Sigmoid colon (tissue), 4 donors: ENCODE results near the gene JAZF1.

ENCODE experiments used
- EP300 ChIP-seq, 4 donors: sonication (generic); formaldehyde crosslinking; IDR thresholded peaks; one replicate each; pipeline ENCODE4 v1.6.1; 2017; ENCODE audit warnings: antibody characterized with exemption in 4 of 4
- POLR2A ChIP-seq, 2 donors: fragments of 450-650 bp; IDR thresholded peaks; one replicate each; pipeline ENCODE4 v1.6.1; 2016; ENCODE audit warnings: antibody characterized with exemption in 2 of 2, mild to moderate bottlenecking in 2 of 2, moderate library complexity in 2 of 2
- TF ChIP-seq, protein P1 (sequence below), 4 experiments: fragments of 450-650 bp in 3 of 4; fragments of 200-600 bp in 1 of 4; IDR thresholded peaks; one replicate each; pipeline ENCODE4 v1.5.1; 2016 to 2019; ENCODE audit warnings: antibody characterized with exemption in 4 of 4, mild to moderate bottlenecking in 3 of 4, moderate library complexity in 2 of 4

GRCh38 chr7:28176645-28177044, 4.0 kb downstream of the JAZF1 start:
- TF ChIP-seq, protein P1, sequence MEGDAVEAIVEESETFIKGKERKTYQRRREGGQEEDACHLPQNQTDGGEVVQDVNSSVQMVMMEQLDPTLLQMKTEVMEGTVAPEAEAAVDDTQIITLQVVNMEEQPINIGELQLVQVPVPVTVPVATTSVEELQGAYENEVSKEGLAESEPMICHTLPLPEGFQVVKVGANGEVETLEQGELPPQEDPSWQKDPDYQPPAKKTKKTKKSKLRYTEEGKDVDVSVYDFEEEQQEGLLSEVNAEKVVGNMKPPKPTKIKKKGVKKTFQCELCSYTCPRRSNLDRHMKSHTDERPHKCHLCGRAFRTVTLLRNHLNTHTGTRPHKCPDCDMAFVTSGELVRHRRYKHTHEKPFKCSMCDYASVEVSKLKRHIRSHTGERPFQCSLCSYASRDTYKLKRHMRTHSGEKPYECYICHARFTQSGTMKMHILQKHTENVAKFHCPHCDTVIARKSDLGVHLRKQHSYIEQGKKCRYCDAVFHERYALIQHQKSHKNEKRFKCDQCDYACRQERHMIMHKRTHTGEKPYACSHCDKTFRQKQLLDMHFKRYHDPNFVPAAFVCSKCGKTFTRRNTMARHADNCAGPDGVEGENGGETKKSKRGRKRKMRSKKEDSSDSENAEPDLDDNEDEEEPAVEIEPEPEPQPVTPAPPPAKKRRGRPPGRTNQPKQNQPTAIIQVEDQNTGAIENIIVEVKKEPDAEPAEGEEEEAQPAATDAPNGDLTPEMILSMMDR (IDR thresholded peaks at IDR 0.05) = no peak
- TF ChIP-seq POLR2A (IDR thresholded peaks at IDR 0.05) (no peak), EP300 (IDR thresholded peaks at IDR 0.05) (no peak)
